CD4-positive, alpha-beta memory T cell (primary cell): ENCODE data around the gene MAPKBP1. TPM values are rescaled to one million over a fixed set of nuclear protein-coding genes. Genes with fewer than 3 reads are reported as not detected.
A peak's percentile ranks its signal among the peaks of the same experiment; 100 is the strongest.

Experiments used
- CTCF ChIA-PET: fragments of 350-600 bp; sonication (Branson Sonifier 250); formaldehyde crosslinking; loops from one replicate; lab custom pipeline; 2021; ENCODE audit warnings: inconsistent platforms; ENCODE audit not compliant: partially characterized antibody; lab: Charles Lee
- POLR2A ChIA-PET: fragments of 350-600 bp; sonication (Branson Sonifier 250); formaldehyde crosslinking; loops from one replicate; lab custom pipeline; 2021; ENCODE audit not compliant: partially characterized antibody; lab: Charles Lee
- DNase-seq, 5 donors: peaks; one replicate each; pipeline versions ENCODE4 v3.0.0 to v3.0.0-alpha.2; 2020 to 2022; ENCODE audit warnings: mixed read lengths in 1 of 5
- H3K27ac ChIP-seq: one replicate; pipeline ENCODE4 v1.7.0; 2013; ENCODE audit warnings: low read depth, low read length
- H3K27me3 ChIP-seq: 2 replicates; pipeline ENCODE4 v1.7.0; 2013; ENCODE audit warnings: mild to moderate bottlenecking, low read length, moderate library complexity; ENCODE audit not compliant: insufficient read depth
- H3K36me3 ChIP-seq: 2 replicates; pipeline ENCODE4 v1.7.0; 2013; ENCODE audit warnings: mild to moderate bottlenecking, low read length, moderate library complexity; ENCODE audit not compliant: insufficient read depth
- H3K4me1 ChIP-seq: 2 replicates; pipeline ENCODE4 v1.7.0; 2013; ENCODE audit warnings: mild to moderate bottlenecking, low read length, moderate library complexity; ENCODE audit not compliant: insufficient read depth
- H3K4me3 ChIP-seq, 2 donors: one replicate each; pipeline ENCODE4 v1.7.0; 2013; ENCODE audit warnings: low read length in 2 of 2, mild to moderate bottlenecking in 1 of 2
- H3K9me3 ChIP-seq, 2 donors: one replicate each; pipeline ENCODE4 v1.7.0; 2013; ENCODE audit warnings: low read length in 2 of 2, control low read depth in 1 of 2; ENCODE audit not compliant: control insufficient read depth in 1 of 2
- H3K27ac Mint-ChIP-seq, 7 donors: one replicate each; pipeline ENCODE4 v1.8.0; 2020 to 2021; ENCODE audit warnings: mixed read lengths in 7 of 7, mild to moderate bottlenecking in 6 of 7, inconsistent platforms in 3 of 7, moderate library complexity in 3 of 7
- H3K27me3 Mint-ChIP-seq, 2 donors: one replicate each; pipeline ENCODE4 v1.8.0; 2020 to 2021; ENCODE audit warnings: mixed read lengths in 2 of 2
- H3K36me3 Mint-ChIP-seq, 2 donors: one replicate each; pipeline ENCODE4 v1.8.0; 2020 to 2021; ENCODE audit warnings: mixed read lengths in 2 of 2, inconsistent platforms in 1 of 2, mild to moderate bottlenecking in 1 of 2
- H3K4me1 Mint-ChIP-seq, 4 donors: one replicate each; pipeline ENCODE4 v1.8.0; 2020 to 2021; ENCODE audit warnings: mixed read lengths in 4 of 4, mild to moderate bottlenecking in 1 of 4
- H3K4me3 Mint-ChIP-seq, 8 donors: one replicate each; pipeline ENCODE4 v1.8.0; 2020 to 2021; ENCODE audit warnings: mixed read lengths in 8 of 8, mild to moderate bottlenecking in 7 of 8, moderate library complexity in 6 of 8, inconsistent platforms in 3 of 8
- H3K9me3 Mint-ChIP-seq, 8 donors: one replicate each; pipeline ENCODE4 v1.8.0; 2020 to 2021; ENCODE audit warnings: mixed read lengths in 8 of 8, mild to moderate bottlenecking in 5 of 8, inconsistent platforms in 3 of 8, moderate library complexity in 1 of 8
- intact Hi-C: fragments of 100-400 bp; cut with micrococcal nuclease; formaldehyde crosslinking; loops from one replicate; pipeline ENCODE4 v1.15.1; 2023
- polyA plus RNA-seq, 2 donors: library from polyadenylated mRNA; unstranded; fragments of 300-500 nt; fragmentation: Illumina TruSeq; gene quantifications; one replicate each; pipeline ENCODE4 v1.2.3, GENCODE V29; 2021
- total RNA-seq, 2 experiments: library from RNA; stranded (reverse); gene quantifications; one replicate each; pipeline ENCODE4 v1.2.3, GENCODE V29; 2021

The MAPKBP1 gene
- total and polyA plus RNA-seq, 4 experiments from 2014 or later = 0.87 to 42.6 (median 21.7) TPM

DNA sequence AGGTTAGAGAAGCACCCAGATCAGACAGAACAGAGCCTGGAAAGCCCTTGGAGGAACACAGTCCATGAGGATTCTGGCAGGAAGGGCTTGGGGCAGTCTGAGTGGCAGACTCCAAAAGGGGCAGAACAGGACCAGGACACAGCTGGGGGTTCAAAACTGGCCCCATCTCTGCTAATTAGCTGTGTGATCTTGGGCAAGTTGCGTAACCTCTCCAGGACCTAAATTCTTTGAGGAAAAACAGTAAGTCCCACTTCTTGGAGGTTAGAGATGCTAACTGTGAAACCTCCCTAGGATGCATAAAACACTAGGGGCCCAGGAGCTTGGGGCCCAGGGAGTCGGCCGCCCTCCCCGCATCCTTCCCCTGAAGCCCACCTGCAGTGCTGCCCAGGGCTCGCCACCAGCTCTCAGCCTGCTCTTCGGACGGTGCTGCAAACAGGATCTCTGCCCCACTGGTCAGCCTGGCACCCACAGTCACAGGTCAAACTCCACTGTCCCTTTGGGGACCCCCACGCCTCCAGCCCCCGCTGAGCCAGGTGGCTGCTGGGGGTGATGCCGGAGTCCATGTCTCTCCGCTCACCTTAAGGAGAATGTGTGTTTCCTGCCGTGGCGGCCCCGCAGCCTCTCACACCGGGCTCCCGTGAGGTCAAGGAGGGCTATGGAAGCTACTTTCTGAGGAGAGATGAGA is 76.3 kb downstream of the MAPKBP1 start:
- no peaks in the 10 kb centered on the region for H3K4me1 ChIP-seq
- peaks cover 0 to 23% of the 10 kb centered on the region in 2 donors for H3K36me3 Mint-ChIP-seq
- no peak overlapping the region for H3K27ac ChIP-seq
- peak overlapping the region in 3 of 7 donors; percentile 23 to 68 (median 61) for H3K27ac Mint-ChIP-seq
- no peak overlapping the region for H3K4me3 ChIP-seq
- no peaks in the 10 kb centered on the region for H3K9me3 Mint-ChIP-seq
- intact Hi-C loops = no loop called here
- DNase-seq = no peak
- CTCF ChIA-PET = interaction anchor here (0.8 to 4.0 kb wide), 4 partner anchors 25 to 87 kb away, joined by 3 to 19 read pairs (median 8); partner anchors contain the start of gene MAPKBP1
- POLR2A ChIA-PET = interaction anchor here (1.0 to 1.6 kb wide), 5 partner anchors 19 to 45 kb away, joined by 3 to 5 read pairs (median 4); partner anchors contain the start of gene JMJD7
- H3K36me3 ChIP-seq = peaks cover 8% of the 10 kb centered on the region
- H3K27me3 Mint-ChIP-seq = no peaks in the 10 kb centered on the region
- peaks cover 0 to 2% (median 0%) of the 10 kb centered on the region in 4 donors for H3K4me1 Mint-ChIP-seq
- no peaks in the 10 kb centered on the region for H3K27me3 ChIP-seq
- no peaks in the 10 kb centered on the region for H3K9me3 ChIP-seq
- no peak overlapping the region for H3K4me3 Mint-ChIP-seq

- H3K27me3 Mint-ChIP-seq = no peaks in the 10 kb centered on the region
- no peaks in the 10 kb centered on the region for H3K4me1 ChIP-seq
- no peak overlapping the region for H3K4me3 Mint-ChIP-seq
- peak overlapping the region in 1 of 7 donors; percentile 47 for H3K27ac Mint-ChIP-seq
- peaks cover 8% of the 10 kb centered on the region for H3K36me3 ChIP-seq
- H3K9me3 Mint-ChIP-seq = no peaks in the 10 kb centered on the region
- no peaks in the 10 kb centered on the region for H3K9me3 ChIP-seq
- no peaks in the 10 kb centered on the region for H3K27me3 ChIP-seq
- ChIA-PET CTCF (interaction anchor here (0.8 to 4.0 kb wide), 4 partner anchors 26 to 86 kb away, joined by 3 to 19 read pairs (median 8); partner anchors contain the start of gene MAPKBP1), POLR2A (interaction anchor here (0.8 to 1.6 kb wide), 7 partner anchors 19 to 44 kb away, joined by 3 to 5 read pairs (median 3); partner anchors contain the start of gene JMJD7)
- intact Hi-C loops = no loop called here
- H3K27ac ChIP-seq = no peak overlapping the region
- H3K36me3 Mint-ChIP-seq = peaks cover 0 to 21% of the 10 kb centered on the region in 2 donors
- no peak overlapping the region for H3K4me3 ChIP-seq
- H3K4me1 Mint-ChIP-seq = peaks cover 0 to 2% (median 0%) of the 10 kb centered on the region in 4 donors
- no peak for DNase-seq
These were observed 76.9 kb downstream of the MAPKBP1 start for GRCh38 chr15:41851167-41851523.

DNA sequence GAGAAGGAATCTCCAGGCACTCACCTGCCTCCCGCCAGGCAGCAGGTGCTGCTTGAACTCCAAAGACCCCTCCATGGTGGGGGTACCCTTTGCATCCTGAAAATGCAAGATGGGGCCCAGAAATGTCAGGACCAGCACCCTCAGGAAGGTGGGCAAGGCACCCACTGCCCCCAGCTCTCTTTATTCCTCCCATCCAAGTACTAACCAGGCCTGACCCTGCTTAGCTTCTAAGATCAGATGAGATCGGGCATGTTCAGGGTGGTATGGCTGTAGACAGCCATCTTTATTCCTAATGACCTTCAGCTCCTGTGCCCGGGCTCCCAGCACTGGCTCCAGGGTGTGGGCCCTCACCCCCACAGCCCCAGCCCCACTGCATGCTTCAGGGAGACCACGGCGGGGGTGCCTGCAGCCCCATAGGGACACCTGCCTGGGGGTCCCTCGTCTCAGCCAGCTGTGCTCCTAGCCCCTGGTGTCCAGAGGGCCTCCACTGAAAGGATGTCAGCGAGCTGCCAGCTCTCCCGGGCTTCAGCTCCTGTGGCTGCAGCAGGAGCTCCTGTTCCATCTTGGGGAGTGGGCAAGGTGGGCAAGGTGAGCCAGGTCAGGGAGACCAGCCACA is 77.6 kb downstream of the MAPKBP1 start:
- Mint-ChIP-seq H3K4me3 (no peak overlapping the region), H3K27me3 (no peaks in the 10 kb centered on the region), H3K4me1 (peaks cover 0 to 2% (median 0%) of the 10 kb centered on the region in 4 donors), H3K27ac (no peak overlapping the region), H3K36me3 (peaks cover 0 to 16% of the 10 kb centered on the region in 2 donors), H3K9me3 (no peaks in the 10 kb centered on the region)
- Histone ChIP-seq H3K36me3 (peaks cover 8% of the 10 kb centered on the region), H3K27ac (no peak overlapping the region), H3K4me3 (no peak overlapping the region), H3K4me1 (no peaks in the 10 kb centered on the region), H3K9me3 (no peaks in the 10 kb centered on the region), H3K27me3 (no peaks in the 10 kb centered on the region)
- ChIA-PET POLR2A (interaction anchor here (0.8 to 1.6 kb wide), 7 partner anchors 13 to 43 kb away, joined by 3 to 5 read pairs (median 3); partner anchors contain the start of gene JMJD7), CTCF (interaction anchor here (3.3 to 4.0 kb wide), 2 partner anchors 52 to 78 kb away, joined by 12 to 19 read pairs; partner anchors contain the start of gene MAPKBP1)
- DNase-seq = no peak
- intact Hi-C loops = no loop called here

DNA sequence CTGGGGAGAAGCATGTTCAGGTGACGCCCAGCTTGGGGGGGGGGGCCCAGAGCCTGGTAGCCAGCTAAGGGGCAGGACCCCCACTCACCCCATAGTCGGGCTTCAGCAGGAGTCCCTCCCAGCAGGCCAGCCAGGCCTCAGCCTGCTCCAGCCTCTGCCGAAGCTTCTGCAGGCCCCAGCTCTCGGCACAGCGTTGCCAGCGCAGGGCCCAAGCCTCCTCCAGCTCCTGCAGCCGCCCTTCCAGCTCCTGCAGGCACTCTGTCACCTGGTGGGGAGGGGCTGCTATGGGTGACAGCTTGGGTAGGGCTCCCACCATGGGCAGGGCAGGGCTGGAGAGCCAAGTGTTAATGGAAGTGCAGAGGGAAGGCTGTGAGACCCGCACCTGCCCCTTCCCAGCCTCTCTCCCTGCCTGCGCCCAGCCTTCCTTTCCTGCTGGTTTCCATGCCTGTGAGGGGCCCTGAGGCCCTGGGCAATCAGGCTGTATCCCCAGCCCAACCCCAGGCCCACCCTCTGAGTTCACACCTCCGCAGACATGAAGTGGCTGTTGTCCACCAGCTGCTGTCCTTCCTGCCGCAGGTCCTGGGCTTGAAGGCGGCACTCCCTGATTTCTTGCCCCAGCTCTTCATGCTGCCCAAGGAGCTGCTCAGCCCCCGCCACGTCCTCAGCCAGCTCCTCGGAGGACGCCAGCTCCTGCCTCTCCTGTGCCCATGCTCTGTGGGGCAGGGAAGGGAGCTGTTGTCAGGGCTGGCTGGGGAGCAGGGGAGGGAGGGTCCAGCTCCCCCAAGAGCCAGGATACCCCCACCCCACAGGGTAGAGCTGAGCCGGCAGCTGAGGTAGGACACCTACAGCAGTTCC is 78.7 kb downstream of the MAPKBP1 start:
- H3K9me3 ChIP-seq = no peaks in the 10 kb centered on the region
- H3K27me3 ChIP-seq = no peaks in the 10 kb centered on the region
- no peaks in the 10 kb centered on the region for H3K9me3 Mint-ChIP-seq
- intact Hi-C loops = no loop called here
- H3K27ac ChIP-seq = no peak overlapping the region
- peaks cover 0 to 2% (median 0%) of the 10 kb centered on the region in 4 donors for H3K4me1 Mint-ChIP-seq
- DNase-seq = no peak
- H3K4me1 ChIP-seq = no peaks in the 10 kb centered on the region
- ChIA-PET POLR2A (interaction anchor here (0.9 to 1.3 kb wide), 3 partner anchors 12 to 23 kb away, joined by 3 to 4 read pairs (median 3); no protein-coding TSS in a partner anchor), CTCF (interaction anchor here (3.3 to 4.0 kb wide), 2 partner anchors 51 to 79 kb away, joined by 12 to 19 read pairs; partner anchors contain the start of gene MAPKBP1)
- peaks cover 2% of the 10 kb centered on the region for H3K36me3 ChIP-seq
- H3K4me3 ChIP-seq = no peak overlapping the region
- peak overlapping the region in 1 of 8 donors; percentile 16 for H3K4me3 Mint-ChIP-seq
- no peak overlapping the region for H3K27ac Mint-ChIP-seq
- no peaks in the 10 kb centered on the region for H3K27me3 Mint-ChIP-seq
- H3K36me3 Mint-ChIP-seq = peaks cover 0 to 10% of the 10 kb centered on the region in 2 donors

DNA sequence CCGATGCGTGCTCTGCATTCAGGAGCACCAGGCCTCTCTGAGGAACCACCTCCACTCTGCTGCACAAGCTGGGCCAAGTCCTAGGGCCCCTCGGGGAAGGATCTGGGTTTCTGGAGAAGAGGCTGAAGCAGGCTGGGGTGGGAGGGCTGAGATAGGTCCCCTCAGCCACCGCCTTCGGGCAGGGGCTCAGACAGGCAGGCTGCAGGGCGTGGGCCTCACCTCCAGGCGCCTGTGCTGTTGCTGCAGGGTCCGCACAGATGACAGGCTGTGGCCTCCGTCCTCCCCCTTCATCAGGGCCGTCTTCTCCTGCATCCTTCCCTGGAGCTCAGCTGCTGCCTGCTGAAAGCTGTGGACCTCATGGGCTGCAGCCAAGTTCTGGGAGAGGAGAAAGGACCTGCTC is 79.5 kb downstream of the MAPKBP1 start:
- intact Hi-C loops = no loop called here

GRCh38 chr15:41854443-41854842 is 80.2 kb downstream of the MAPKBP1 start:
- ChIA-PET POLR2A (no interaction called here), CTCF (interaction anchor here (0.5 kb wide), 1 partner anchor 1367 kb away, joined by 3 read pairs; no protein-coding TSS in a partner anchor)
- no peak overlapping the region for H3K4me3 ChIP-seq
- Mint-ChIP-seq H3K4me3 (no peak overlapping the region), H3K4me1 (peaks cover 0 to 2% (median 0%) of the 10 kb centered on the region in 4 donors), H3K27me3 (no peaks in the 10 kb centered on the region), H3K27ac (peak overlapping the region in 1 of 7 donors; percentile 70), H3K9me3 (no peaks in the 10 kb centered on the region), H3K36me3 (no peaks in the 10 kb centered on the region)
- H3K9me3 ChIP-seq = no peaks in the 10 kb centered on the region
- no peak overlapping the region for H3K27ac ChIP-seq
- DNase-seq = no peak
- H3K4me1 ChIP-seq = no peaks in the 10 kb centered on the region
- intact Hi-C loops = no loop called here
- H3K27me3 ChIP-seq = no peaks in the 10 kb centered on the region
- H3K36me3 ChIP-seq = no peaks in the 10 kb centered on the region

More for the DNA sequence above, 79.5 kb downstream of the MAPKBP1 start:
- H3K9me3 ChIP-seq = no peaks in the 10 kb centered on the region
- ChIA-PET CTCF (interaction anchor here (0.5 to 4.0 kb wide), 2 partner anchors 80 to 1368 kb away, joined by 3 to 19 read pairs; partner anchors contain the start of gene MAPKBP1), POLR2A (interaction anchor here (0.6 kb wide), 1 partner anchor 120 kb away, joined by 3 read pairs; no protein-coding TSS in a partner anchor)
- H3K4me3 ChIP-seq = no peak overlapping the region
- H3K4me1 ChIP-seq = no peaks in the 10 kb centered on the region
- no peaks in the 10 kb centered on the region for H3K27me3 Mint-ChIP-seq
- no peaks in the 10 kb centered on the region for H3K27me3 ChIP-seq
- peaks cover 0 to 2% of the 10 kb centered on the region in 2 donors for H3K36me3 Mint-ChIP-seq
- H3K36me3 ChIP-seq = no peaks in the 10 kb centered on the region
- H3K27ac Mint-ChIP-seq = no peak overlapping the region
- H3K4me3 Mint-ChIP-seq = no peak overlapping the region
- H3K4me1 Mint-ChIP-seq = peaks cover 0 to 2% (median 0%) of the 10 kb centered on the region in 4 donors
- no peak overlapping the region for H3K27ac ChIP-seq
- no peak for DNase-seq
- no peaks in the 10 kb centered on the region for H3K9me3 Mint-ChIP-seq
